ENCODE measurements around the gene ID3.

Gene ID3

DNA sequence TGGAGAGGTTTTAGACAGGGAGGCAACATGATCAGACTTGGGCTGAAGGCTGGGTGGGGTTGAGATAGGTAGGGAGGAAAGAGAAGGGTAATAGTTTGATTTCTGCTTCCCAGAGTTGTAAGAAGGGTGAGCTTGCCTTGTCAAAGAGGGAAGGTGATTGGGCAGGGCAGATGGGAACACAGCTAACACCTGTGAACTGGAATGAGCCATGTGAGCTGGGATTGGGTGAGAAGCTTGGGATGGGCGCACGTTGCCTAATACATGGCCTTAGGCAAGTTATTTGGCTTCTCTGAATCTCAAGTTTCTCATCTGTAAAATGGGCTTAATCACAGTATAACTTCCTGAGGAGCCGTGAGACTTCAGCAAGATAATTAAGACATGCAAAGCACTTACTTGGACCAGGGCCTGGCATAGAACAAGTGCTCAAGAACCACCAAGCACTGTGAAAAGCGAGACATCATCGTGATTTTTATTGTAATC is 33.8 kb upstream of the ID3 start:
- TF ChIP-seq, protein P1, sequence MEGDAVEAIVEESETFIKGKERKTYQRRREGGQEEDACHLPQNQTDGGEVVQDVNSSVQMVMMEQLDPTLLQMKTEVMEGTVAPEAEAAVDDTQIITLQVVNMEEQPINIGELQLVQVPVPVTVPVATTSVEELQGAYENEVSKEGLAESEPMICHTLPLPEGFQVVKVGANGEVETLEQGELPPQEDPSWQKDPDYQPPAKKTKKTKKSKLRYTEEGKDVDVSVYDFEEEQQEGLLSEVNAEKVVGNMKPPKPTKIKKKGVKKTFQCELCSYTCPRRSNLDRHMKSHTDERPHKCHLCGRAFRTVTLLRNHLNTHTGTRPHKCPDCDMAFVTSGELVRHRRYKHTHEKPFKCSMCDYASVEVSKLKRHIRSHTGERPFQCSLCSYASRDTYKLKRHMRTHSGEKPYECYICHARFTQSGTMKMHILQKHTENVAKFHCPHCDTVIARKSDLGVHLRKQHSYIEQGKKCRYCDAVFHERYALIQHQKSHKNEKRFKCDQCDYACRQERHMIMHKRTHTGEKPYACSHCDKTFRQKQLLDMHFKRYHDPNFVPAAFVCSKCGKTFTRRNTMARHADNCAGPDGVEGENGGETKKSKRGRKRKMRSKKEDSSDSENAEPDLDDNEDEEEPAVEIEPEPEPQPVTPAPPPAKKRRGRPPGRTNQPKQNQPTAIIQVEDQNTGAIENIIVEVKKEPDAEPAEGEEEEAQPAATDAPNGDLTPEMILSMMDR (IDR thresholded peaks at IDR 0.05), result no peak
- no peak for TF ChIP-seq ZFX (IDR thresholded peaks at IDR 0.05; ENCODE audit: borderline replicate concordance)
- H3K27ac ChIP-seq, result peak overlapping the region; percentile 61

GRCh38 chr1:23592209-23592892 is 33.0 kb upstream of the ID3 start:
- TF ChIP-seq, protein P1 (IDR thresholded peaks at IDR 0.05), result no peak
- TF ChIP-seq ZFX (IDR thresholded peaks at IDR 0.05; ENCODE audit: borderline replicate concordance), result no peak
- peak overlapping the region; percentile 61 for H3K27ac ChIP-seq

DNA sequence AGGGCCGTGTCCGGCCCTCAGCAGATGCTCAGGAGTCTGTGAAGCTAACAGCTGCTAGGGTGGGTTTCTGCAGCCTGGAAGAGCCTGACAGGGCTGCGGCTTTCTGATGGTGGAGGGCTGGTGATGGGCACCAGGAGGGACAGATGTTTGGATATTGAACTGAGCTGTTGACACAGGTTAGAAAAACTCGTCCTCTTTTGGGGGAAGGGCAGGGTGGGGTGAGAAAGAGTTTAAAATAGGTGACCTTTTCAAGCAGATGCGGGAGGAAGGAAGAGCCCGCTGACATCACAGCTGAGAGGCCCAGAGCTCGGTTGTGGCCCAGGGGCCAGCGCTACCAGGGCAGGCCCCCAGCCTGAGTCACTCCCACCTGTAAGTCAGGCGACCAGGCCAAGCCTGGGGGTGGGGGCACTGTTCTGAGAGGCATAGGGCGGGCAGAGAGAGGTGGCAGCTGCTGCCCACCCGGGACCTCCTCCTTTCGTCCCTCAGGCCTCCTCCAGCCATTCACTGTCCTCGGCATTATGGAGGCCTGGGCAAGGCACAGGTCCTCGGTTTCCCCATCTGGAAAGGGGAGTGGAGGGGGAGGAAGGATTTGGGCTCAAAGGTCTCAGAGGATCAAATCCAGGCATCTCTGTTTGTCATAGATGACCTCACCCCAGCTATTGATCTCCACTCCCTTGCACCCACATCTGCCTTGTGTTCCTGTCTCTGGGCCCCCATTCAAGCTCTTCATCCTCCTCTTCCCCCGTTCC is 32.3 kb upstream of the ID3 start:
- H3K27ac ChIP-seq, result peak overlapping the region; percentile 61; the same call in 1 of the 2 replicates

DNA sequence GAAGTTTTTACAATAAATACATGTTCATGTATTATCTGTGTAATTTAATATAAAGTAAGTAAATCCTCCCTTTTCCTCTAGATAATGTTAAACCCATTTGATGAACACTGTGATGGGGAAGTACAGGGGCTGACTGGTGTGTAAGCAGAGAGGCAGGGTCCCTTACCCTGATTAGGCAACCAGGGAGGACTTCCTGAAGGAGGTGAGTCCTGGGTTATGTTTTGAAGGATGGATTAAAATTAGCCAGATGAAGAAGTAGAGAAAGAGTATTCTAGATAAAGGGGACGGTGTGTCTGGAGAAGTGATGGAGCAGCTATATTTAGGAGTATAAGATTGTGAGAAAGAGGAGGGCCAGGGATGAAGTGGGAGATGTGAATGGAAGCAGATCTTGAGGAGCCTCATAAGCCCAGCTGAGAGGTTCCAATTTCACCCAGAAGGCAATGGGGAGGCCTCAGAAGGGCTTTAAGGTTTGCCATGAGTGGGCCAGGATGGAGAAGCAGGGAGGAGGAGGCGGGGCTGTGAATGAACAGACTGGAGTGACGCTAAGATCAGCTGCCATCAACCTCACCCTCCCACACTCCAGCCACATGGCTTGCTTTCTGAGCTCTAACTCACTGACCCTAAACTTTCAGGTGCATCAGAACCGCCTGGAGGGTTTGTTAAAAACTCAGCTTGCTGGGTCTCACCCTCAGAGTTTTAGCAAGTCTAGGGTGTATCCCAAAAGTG is 30.9 kb upstream of the ID3 start:
- no peak for TF ChIP-seq ZFX (IDR thresholded peaks at IDR 0.05; ENCODE audit: borderline replicate concordance)
- TF ChIP-seq, protein P1 (IDR thresholded peaks at IDR 0.05), result no peak
- H3K27ac ChIP-seq, result no peak overlapping the region

More for the DNA sequence above, 32.3 kb upstream of the ID3 start:
- TF ChIP-seq ZFX (IDR thresholded peaks at IDR 0.05; ENCODE audit: borderline replicate concordance), result no peak
- TF ChIP-seq, protein P1 (IDR thresholded peaks at IDR 0.05), result no peak

GRCh38 chr1:23589585-23589986 is 30.3 kb upstream of the ID3 start:
- TF ChIP-seq ZFX (IDR thresholded peaks at IDR 0.05; ENCODE audit: borderline replicate concordance), result no peak
- TF ChIP-seq, protein P1 (IDR thresholded peaks at IDR 0.05), result no peak
- H3K27ac ChIP-seq, result no peak overlapping the region

- no peak overlapping the region for H3K27ac ChIP-seq
These were observed 29.6 kb upstream of the ID3 start for GRCh38 chr1:23588749-23589548.

More at GRCh38 chr1:23588749-23589548, 29.6 kb upstream of the ID3 start:
- TF ChIP-seq, protein P1 (IDR thresholded peaks at IDR 0.05), result no peak
- TF ChIP-seq ZFX (IDR thresholded peaks at IDR 0.05; ENCODE audit: borderline replicate concordance), result no peak
